HepG2 (cell line): ENCODE results near the gene PRKCZ. TPM values are rescaled to one million over a fixed set of nuclear protein-coding genes. Genes with fewer than 3 reads are reported as not detected.

ENCODE experiments used
- ATF2 ChIP-seq: sonication (generic); formaldehyde crosslinking; IDR thresholded peaks from 2 replicates; pipeline ENCODE4 v1.4.0; 2020; ENCODE audit warnings: missing genetic modification reagents
- BATF2 ChIP-seq: sonication (generic); formaldehyde crosslinking; IDR thresholded peaks from 2 replicates; pipeline ENCODE4 v1.8.0; 2022; ENCODE audit warnings: mild to moderate bottlenecking, missing genetic modification reagents, moderate library complexity
- CCAR2 ChIP-seq: fragments of 200-400 bp; formaldehyde crosslinking; optimal IDR thresholded peaks from 2 replicates; pipeline ENCODE3; 2018; ENCODE audit warnings: low read depth, mild to moderate bottlenecking, low read length, moderate library complexity
- GATAD2A ChIP-seq: IDR thresholded peaks from 2 replicates; pipeline ENCODE4 v1.6.1; 2016
- GZF1 ChIP-seq: sonication (generic); formaldehyde crosslinking; IDR thresholded peaks from 2 replicates; pipeline ENCODE4 v1.5.1; 2020; ENCODE audit warnings: mild to moderate bottlenecking, missing genetic modification reagents
- HNRNPLL ChIP-seq: fragments of 200-400 bp; formaldehyde crosslinking; IDR thresholded peaks from 2 replicates; pipeline ENCODE4 v1.6.1; 2017; ENCODE audit warnings: mild to moderate bottlenecking, low read depth, low read length; ENCODE audit not compliant: poor library complexity, severe bottlenecking
- NFIC ChIP-seq: IDR thresholded peaks from 2 replicates; pipeline ENCODE4 v1.6.1; 2012; ENCODE audit warnings: mild to moderate bottlenecking, low read length, inconsistent platforms
- NONO ChIP-seq, 2 experiments: fragments of 450-650 bp in 1 of 2; sonication (generic) in 1 of 2; formaldehyde crosslinking in 1 of 2; IDR thresholded peaks in 1 of 2; conservative IDR thresholded peaks in 1 of 2; 2 replicates each; pipeline versions ENCODE4 v1.6.1 to v1.8.0; 2017 to 2022; ENCODE audit warnings: mild to moderate bottlenecking in 1 of 2, missing genetic modification reagents in 1 of 2, moderate library complexity in 1 of 2
- RNF2 ChIP-seq: fragments of 450-650 bp; conservative IDR thresholded peaks from 2 replicates; pipeline ENCODE4 v1.6.1; 2016; ENCODE audit warnings: low read depth
- SMARCC2 ChIP-seq: fragments of 450-650 bp; IDR thresholded peaks from 2 replicates; pipeline ENCODE4 v1.6.1; 2017; ENCODE audit warnings: antibody characterized with exemption, mild to moderate bottlenecking
- SOX13 ChIP-seq, 3 experiments: fragments of 450-650 bp in 1 of 3; sonication (generic) in 1 of 3; formaldehyde crosslinking in 1 of 3; IDR thresholded peaks in 2 of 3; conservative IDR thresholded peaks in 1 of 3; 2 replicates each; pipeline versions ENCODE4 v1.5.0 to v1.6.1; 2016 to 2020; ENCODE audit warnings: antibody characterized with exemption in 1 of 3, mild to moderate bottlenecking in 1 of 3, missing compliant biosample characterization in 1 of 3, missing genetic modification reagents in 1 of 3, moderate library complexity in 1 of 3
- ZFP36 ChIP-seq: fragments of 150-350 bp; IDR thresholded peaks from 2 replicates; pipeline ENCODE4 v1.6.1; 2018; ENCODE audit warnings: borderline replicate concordance, low read length, low read depth; ENCODE audit not compliant: partially characterized antibody
- ZKSCAN5 ChIP-seq: sonication (generic); formaldehyde crosslinking; IDR thresholded peaks from 2 replicates; pipeline ENCODE4 v1.5.1; 2020; ENCODE audit warnings: mild to moderate bottlenecking, missing genetic modification reagents
- ZNF24 ChIP-seq: fragments of 450-650 bp; IDR thresholded peaks from 2 replicates; pipeline ENCODE4 v1.6.1; 2017; ENCODE audit warnings: antibody characterized with exemption, mild to moderate bottlenecking
- ZNF282 ChIP-seq: fragments of 450-650 bp; IDR thresholded peaks from 2 replicates; pipeline ENCODE4 v1.6.1; 2018; ENCODE audit not compliant: partially characterized antibody
- ZNF292 ChIP-seq: sonication (generic); formaldehyde crosslinking; IDR thresholded peaks from 2 replicates; pipeline ENCODE4 v1.8.1; 2022; ENCODE audit warnings: mild to moderate bottlenecking, low read depth, missing genetic modification reagents, borderline replicate concordance
- ZNF792 ChIP-seq: IDR thresholded peaks from 2 replicates; pipeline ENCODE4 v1.6.1; 2016
- ZSCAN25 ChIP-seq: sonication (generic); formaldehyde crosslinking; IDR thresholded peaks from 2 replicates; pipeline ENCODE4 v1.8.0; 2022; ENCODE audit warnings: mild to moderate bottlenecking, missing genetic modification reagents
- polyA plus RNA-seq, 8 experiments: library from polyadenylated mRNA; depleted of rRNA in 3 of 8; stranded (reverse) in 7 of 8; unstranded in 1 of 8; fragments of >200 nt; fragmentation: Illumina TruSeq in 4 of 8; extraction: Trizol in 4 of 8; gene quantifications; 2 replicates each; pipeline versions ENCODE4 v1.2.1 to v1.2.3, GENCODE V29; 2011 to 2016; ENCODE audit warnings: low read depth in 4 of 8, missing spikeins in 1 of 8, mixed read lengths in 1 of 8; ENCODE audit not compliant: insufficient read depth in 1 of 8
- total RNA-seq, 5 experiments: library from RNA; depleted of rRNA; stranded (reverse); fragments of >200 nt; fragmentation: Illumina TruSeq; extraction: Trizol; gene quantifications; 2 replicates each; pipeline ENCODE4 v1.2.3, GENCODE V29; 2016; ENCODE audit warnings: low read depth in 1 of 5
- TF ChIP-seq, protein P1 (sequence below): sonication (generic); formaldehyde crosslinking; IDR thresholded peaks from 2 replicates; pipeline ENCODE4 v1.9.0; 2021; ENCODE audit warnings: missing genetic modification reagents, mild to moderate bottlenecking, borderline replicate concordance
- TF ChIP-seq, protein P2 (sequence below), 2 experiments: sonication (generic) in 1 of 2; formaldehyde crosslinking in 1 of 2; IDR thresholded peaks; 2 replicates each; pipeline versions ENCODE4 v1.4.0 to v1.6.1; 2016 to 2020; ENCODE audit warnings: borderline replicate concordance in 1 of 2, low read depth in 1 of 2, mild to moderate bottlenecking in 1 of 2, missing genetic modification reagents in 1 of 2
- TF ChIP-seq, protein P3 (sequence below): sonication (generic); formaldehyde crosslinking; IDR thresholded peaks from 2 replicates; pipeline ENCODE4 v1.4.0; 2020; ENCODE audit warnings: missing genetic modification reagents

Gene PRKCZ
- total and polyA plus RNA-seq, 2 of the 13 experiments (the other 11 are each of a cell fraction or from before 2014, with no cell fraction given) = 34.7 to 85.2 TPM

DNA sequence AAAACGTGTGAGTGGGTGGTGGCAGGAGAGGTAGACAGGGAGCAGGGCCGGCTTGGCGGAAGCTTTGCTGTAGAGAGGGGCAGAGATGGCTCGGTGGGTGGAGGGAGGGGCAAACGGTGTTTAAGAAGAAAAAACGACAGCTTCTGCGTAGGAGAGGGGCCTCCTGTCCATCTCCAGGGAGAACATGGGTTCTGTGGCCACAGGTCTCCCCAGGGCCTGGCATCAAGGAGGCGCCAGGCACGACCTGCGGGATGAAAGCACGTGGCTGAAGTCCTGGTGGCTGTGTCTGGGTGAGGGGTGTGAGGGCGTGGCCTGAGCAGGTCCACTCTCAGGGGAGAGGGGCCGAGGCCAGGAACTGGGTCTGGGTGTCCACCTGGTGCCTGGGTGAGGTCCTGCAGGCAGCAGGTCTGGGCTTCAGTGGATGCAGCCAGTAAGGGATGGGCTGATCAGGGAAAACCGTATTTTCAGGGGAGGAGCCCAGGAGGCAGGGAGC, 940 bp upstream of the PRKCZ start (continued):
- TF ChIP-seq NONO (IDR thresholded peaks at IDR 0.05) (no peak), NONO (CRISPR knock-in tag; conservative IDR thresholded peaks at IDR 0.05) (0 out of 2 replicates have a peak, but pooled peaks have one; percentile 19), HNRNPLL (no peak), GZF1 (peak; percentile 96; the same call in 1 of the 2 replicates), ZNF24 (no peak), RNF2 (peak; percentile 84), ZFP36 (no peak), NFIC (no peak), GATAD2A (CRISPR knock-in tag) (no peak), ZNF282 (no peak), ZKSCAN5 (CRISPR knock-in tag) (peak; percentile 71; the same call in 1 of the 2 replicates), BATF2 (no peak), ATF2 (no peak), SMARCC2 (no peak), CCAR2 (no peak), ZNF792 (CRISPR knock-in tag) (no peak; the same call in 1 of the 2 replicates), ZSCAN25 (CRISPR knock-in tag) (no peak), SOX13 (IDR thresholded peaks at IDR 0.05) (no peak), SOX13 (CRISPR knock-in tag; conservative IDR thresholded peaks at IDR 0.05 in 1 of 2, IDR thresholded peaks at IDR 0.05 in 1 of 2) (peak in 1 of 2 experiments; percentile 32; a peak in 1 of 4 replicates), ZNF292 (peak; percentile 79; the same call in 1 of the 2 replicates)
- TF ChIP-seq, protein P1, sequence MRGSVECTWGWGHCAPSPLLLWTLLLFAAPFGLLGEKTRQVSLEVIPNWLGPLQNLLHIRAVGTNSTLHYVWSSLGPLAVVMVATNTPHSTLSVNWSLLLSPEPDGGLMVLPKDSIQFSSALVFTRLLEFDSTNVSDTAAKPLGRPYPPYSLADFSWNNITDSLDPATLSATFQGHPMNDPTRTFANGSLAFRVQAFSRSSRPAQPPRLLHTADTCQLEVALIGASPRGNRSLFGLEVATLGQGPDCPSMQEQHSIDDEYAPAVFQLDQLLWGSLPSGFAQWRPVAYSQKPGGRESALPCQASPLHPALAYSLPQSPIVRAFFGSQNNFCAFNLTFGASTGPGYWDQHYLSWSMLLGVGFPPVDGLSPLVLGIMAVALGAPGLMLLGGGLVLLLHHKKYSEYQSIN (CRISPR knock-in tag) = no peak
- TF ChIP-seq, protein P2, sequence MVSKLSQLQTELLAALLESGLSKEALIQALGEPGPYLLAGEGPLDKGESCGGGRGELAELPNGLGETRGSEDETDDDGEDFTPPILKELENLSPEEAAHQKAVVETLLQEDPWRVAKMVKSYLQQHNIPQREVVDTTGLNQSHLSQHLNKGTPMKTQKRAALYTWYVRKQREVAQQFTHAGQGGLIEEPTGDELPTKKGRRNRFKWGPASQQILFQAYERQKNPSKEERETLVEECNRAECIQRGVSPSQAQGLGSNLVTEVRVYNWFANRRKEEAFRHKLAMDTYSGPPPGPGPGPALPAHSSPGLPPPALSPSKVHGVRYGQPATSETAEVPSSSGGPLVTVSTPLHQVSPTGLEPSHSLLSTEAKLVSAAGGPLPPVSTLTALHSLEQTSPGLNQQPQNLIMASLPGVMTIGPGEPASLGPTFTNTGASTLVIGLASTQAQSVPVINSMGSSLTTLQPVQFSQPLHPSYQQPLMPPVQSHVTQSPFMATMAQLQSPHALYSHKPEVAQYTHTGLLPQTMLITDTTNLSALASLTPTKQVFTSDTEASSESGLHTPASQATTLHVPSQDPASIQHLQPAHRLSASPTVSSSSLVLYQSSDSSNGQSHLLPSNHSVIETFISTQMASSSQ (IDR thresholded peaks at IDR 0.05; ENCODE audit: low read depth) = no peak
- TF ChIP-seq, protein P2 (CRISPR knock-in tag; IDR thresholded peaks at IDR 0.05; ENCODE audit: borderline replicate concordance) = no peak
- TF ChIP-seq, protein P3, sequence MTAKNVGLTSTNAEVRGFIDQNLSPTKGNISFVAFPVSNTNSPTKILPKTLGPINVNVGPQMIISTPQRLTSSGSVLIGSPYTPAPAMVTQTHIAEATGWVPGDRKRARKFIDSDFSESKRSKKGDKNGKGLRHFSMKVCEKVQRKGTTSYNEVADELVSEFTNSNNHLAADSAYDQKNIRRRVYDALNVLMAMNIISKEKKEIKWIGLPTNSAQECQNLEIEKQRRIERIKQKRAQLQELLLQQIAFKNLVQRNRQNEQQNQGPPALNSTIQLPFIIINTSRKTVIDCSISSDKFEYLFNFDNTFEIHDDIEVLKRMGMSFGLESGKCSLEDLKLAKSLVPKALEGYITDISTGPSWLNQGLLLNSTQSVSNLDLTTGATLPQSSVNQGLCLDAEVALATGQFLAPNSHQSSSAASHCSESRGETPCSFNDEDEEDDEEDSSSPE (CRISPR knock-in tag) = 0 out of 2 replicates have a peak, but pooled peaks have one; percentile 33
